Fibroblast of the conjunctiva (primary cell): Measurements from ENCODE around the gene PARP8.
"Not testable (repeated sequence)": the region's sequence is repeated elsewhere in the genome, so short reads cannot be mapped to it uniquely, and the experiment has no call there.

Experiments used
- DNase-seq: peaks from one replicate; pipeline ENCODE4 v3.0.0-alpha.2; 2010; ENCODE audit warnings: low read depth

The PARP8 gene

DNA sequence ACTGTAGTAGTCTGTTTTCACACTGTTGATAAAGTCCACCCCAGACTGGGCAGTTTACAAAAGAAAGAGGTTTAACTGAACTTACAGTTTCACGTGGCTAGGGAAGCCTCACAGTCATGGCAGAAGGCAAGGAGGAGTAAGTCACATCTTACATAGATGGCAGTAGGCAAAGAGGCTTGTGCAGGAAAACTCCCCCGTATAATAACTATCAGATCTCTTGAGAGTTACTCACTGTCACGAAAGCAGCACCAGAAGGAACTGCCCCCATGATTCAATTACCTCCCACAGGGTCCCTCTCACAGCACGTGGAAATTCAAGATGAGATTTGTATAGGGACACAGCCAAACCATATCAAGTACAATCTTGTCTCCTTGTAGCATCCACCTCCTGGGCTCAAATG is 21.1 kb downstream of the PARP8 start:
- DNase-seq = no peak

DNA sequence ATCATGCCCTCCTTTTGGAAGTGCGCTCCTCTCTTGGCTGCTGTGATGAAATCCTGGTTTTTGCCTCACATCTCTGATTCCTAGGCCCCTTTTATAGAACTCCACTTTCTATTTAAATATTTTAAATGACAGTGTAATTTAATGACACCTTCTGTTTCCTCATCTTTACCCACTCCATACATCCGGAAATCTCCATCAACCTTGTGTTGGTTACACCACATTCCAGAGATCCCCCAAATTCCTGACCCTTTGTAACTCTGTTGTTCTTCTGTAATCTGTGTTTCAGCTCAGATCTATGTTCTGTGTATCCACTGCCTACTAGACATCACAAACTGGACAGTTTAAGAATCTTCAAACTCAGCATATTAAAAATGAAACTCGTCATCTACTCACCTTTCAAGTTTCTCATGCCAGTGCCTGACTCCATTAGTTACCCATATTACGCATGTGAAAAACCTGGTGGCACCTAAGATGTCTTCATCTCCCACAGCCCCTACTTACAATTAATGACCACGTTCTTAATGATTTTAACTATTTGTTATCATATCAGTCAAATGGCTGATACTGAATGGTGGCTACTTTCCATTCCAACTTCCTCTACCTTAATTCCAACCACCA is 25.1 kb downstream of the PARP8 start:
- no peak for DNase-seq

DNA sequence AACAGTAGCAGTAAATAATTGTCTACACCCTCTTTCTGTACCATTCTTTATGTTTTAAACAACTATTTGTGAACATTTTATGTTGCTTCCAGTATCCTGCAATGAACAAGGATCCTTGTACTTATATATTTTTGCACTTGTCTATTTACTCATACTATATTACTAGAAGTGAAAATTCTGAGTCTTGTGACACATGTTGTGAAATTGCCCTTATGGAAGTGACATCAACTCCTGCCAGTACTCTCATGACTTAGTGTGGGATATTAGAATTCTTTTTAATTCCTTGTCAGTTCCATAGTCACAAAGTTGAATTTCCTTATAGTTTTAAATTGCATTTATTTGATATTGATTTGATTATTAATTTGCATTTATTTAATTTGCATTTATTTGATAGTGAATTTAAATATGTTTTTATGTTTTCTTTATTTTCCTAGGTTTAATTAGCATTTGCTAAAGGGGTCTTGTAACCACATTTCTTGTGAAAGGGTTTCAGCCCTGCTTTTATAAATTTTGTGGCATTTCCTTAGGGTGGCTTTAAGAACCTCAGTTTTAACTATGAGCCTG is 27.7 kb downstream of the PARP8 start:
- no peak for DNase-seq

DNA sequence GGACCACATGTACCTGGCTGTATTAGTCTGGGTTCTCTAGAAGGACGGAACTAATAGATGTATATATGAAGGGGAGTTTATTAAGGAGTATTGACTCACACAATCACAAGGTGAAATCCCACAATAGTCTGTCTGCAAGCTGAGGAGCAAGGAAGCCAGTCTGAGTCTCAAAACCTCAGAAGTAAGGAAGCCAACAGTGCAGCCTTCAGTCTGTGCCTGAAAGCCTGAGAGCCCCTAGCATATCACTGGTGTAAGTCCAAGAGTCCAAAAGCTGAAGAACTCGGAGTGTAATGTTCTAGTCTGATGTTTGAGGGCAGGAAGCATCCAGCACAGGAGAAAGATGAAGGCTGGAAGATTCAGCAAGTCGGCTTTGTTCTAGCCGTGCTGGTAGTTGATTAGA is 28.2 kb downstream of the PARP8 start:
- DNase-seq = not testable (repeated sequence)

DNA sequence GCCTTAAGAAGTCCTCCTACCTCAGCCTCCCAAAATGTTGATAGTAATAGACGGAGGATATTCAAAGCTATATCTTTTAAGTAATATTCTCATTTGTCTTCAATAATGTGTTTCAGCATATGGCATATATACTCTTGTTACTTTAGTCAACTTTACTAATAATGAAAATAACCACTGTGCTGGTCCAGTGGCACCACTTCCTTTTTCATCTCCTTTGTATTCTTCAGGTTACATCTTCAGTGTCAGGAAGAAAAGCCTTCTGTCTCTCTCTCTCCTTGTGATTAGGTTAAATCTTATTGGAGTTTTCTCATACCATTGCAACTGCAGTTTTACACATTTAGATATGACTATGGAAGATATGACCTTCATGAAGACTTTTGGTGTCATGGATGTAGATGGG is 31.3 kb downstream of the PARP8 start:
- DNase-seq = no peak

DNA sequence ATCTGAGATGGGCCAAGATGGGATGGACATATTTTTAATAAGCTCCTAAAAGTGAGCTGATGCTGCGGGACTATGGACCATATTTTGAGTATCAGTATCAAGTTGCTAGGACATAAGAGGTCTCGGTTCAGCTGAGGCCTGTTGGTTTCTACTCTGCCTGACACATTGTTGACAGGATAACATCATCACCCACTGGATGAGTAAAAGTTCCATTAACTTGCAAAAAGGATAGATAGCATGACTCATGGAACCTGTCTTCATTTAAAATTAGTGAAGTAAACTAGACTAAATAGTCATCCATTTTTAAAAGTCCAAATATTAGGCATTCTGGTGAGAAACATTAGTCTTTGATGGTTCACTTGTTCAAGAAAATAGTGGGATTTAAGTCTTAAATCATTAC is 33.3 kb downstream of the PARP8 start:
- no peak for DNase-seq

DNA sequence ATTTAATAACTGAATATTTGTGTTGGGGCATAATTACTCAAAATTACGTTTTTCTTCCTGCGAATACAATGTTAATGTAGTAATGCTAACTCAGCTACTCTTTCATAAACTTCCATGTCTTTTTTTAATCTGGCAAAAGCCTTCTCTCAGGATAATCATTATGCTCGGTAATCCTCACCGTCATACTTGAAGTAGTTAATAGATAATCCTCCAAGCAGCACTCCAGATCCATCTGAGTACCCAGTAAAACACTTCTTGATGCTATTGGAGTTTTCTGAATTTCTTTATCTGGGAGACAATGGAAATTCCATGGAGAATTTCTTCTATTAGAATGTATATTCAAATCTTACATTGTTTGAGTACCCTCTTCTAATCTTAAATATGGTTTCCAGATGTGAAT is 34.3 kb downstream of the PARP8 start:
- DNase-seq = no peak

DNA sequence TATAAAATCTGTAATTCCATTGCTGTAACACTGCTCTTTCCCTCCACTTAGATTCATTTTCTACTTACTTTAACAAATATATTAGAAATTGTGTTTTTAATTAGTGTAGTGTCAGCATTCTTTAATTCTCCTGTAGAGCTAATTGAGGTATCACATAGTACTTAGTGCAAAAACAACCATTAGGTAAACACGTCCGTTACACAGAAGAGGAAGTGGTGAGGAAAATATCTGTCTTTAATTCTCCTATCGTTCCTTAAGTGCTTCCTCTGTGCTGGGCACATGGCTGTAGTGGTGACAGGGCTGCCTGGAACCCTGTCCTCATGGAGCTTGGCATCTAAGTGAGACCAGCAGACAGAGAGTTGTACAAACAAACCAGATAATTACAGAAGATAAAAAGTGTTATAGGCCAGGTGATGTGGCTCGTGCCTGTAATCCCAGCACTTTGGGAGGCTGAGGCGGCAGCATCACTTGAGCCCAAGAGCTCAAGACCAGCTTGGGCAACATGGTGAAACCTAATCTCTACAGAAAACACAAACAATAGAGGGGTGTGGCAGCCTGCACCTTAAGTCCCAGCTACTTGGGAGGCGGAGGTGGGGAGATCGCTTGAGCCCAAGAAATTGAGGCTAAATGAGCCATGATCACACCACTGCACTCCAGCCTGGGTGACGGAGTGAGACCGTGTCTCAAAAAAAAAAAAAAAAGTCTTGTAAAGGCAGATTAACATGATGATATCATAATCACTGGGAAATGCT is 36.4 kb downstream of the PARP8 start:
- DNase-seq = no peak

DNA sequence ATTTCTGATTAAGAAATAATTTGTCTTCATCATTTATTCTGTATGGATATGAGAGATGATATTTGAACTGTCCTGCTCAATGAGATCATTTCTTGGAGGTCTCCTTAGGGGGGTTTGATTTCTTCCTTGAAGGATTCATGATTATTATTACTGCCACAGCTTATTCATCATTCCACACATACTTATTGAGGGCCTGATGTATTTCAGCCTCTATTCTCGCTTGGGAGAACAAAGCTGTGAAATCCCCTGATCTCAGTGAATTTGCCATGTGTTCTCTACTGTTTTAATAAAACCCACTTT is 36.9 kb downstream of the PARP8 start:
- no peak for DNase-seq

DNA sequence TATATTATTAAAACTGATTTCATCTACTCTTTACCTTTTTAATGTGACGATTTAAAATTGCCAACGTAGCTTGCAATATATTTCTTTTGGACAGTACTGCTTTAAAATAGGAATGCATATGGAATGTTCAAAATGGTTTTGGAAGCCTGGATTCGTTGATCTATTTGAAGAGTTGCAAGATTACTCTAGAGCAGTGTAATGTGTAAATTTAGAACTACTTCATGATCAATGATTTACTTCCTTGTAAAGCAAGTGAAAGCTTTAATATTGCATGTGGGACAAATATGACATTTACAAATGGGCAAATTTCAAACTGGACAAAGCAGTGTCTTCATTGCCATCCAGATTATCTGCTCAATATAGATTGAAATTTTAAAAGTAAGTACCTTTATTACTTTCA is 38.3 kb downstream of the PARP8 start:
- no peak for DNase-seq

DNA sequence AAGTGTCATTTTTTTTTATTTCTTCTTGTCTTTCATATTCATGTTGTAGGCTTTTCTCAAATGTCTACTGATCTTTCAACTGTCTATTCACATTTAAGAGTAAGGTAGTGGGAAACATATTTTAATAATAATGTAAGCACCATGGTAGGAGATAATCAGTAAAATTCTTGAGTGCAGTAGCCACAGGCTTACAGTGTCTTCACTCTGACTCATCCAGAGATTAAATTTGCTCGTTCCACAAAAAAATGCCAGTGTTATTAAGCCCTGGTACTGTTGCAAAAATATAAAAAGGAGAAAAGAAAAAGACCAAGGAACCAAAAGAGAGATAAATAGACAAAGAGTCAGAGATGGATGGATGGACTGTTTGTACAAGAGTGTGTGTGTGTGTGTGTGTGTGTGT is 43.0 kb downstream of the PARP8 start:
- no peak for DNase-seq

DNA sequence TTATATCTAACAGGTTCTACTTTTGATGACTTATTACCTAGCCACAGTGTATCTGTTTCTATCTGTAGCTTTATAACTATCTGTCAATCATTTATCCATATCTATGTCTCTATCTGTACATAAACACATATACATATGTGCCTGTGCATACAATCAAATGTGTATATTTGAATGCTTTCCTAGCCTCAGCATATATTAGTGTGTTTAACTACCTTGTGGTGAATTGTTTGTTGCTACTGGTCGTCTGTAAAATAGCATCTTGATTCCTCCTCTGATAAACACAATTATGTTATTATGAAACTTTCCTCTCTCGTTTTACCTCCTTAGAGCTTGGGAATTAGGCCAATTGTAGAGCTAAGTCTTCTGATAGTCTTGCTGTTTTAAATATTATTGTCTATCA is 44.4 kb downstream of the PARP8 start:
- no peak for DNase-seq

DNA sequence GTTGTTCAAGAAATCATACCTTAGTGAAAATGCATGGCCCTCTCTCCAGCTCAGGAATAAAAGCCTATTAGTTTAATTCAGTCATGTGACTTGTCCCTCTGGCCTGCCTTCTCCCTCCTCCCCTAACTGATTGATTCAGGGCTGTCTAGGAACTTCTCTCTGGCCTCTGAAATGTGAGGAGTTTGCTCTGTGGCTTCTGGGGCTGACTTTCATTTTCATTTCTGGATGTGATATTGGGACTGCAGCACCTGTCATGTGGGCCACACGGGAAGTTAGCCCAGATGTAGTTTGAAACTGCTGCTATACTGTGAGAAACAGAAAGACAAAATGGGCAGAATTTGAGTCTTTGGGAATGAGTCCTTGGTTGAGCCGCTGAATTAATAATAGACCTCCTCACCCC is 44.8 kb downstream of the PARP8 start:
- DNase-seq = no peak

DNA sequence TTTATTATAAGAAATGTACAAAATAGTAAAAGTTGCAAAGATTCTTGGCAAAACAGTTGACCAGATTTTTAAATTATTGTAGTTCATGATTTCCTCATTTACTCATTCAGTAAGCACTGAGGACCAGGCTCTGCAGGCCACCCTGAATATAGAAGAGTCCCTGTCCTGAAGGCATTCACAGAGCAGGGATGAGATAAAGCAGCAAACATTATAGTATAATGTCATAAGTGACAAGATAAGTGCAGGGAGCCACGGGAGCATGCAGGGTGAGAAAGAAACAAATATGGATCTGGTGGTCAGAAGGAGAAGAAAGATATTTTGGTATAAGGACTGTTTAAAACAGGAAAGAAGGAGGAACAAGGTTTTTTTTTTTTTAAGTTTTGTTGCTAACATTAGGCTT is 46.0 kb downstream of the PARP8 start:
- DNase-seq = no peak

DNA sequence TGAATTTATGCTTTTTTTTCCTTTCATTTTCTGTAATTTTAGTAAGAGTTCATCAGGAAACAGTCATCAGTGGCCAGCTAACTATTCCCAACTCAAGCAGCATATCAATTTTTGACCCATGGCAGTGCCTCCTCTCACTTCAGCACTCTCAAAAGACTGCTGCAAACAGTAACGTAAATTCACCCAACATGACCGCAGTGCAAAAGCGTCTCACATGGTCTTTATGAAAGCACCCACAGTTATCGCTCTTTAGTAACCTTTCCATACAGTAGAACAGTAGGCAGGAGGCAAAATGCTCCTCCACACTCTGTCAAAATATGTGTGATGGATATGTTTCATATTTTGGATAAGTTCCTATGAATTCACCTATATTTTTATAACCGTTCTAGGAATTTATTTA is 48.6 kb downstream of the PARP8 start:
- DNase-seq = no peak

DNA sequence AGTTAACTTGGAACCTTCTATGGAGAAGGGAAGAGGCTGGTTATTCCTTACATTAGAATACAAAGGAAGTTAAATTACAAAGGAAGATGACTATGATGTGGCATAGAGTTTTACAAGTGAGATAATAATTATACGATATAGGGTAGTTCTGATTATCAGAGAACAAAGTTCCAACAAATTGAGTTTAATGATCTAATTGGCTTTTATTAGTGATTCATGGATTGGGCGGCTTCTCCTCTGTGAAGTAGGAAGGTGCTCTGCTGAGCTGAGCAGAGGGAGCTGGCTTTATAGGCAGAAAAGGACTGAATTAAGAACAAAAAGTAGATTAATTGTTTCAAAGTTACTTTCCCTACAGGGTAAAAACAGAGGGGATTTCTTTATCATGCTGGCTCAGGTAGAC is 49.7 kb downstream of the PARP8 start:
- no peak for DNase-seq

DNA sequence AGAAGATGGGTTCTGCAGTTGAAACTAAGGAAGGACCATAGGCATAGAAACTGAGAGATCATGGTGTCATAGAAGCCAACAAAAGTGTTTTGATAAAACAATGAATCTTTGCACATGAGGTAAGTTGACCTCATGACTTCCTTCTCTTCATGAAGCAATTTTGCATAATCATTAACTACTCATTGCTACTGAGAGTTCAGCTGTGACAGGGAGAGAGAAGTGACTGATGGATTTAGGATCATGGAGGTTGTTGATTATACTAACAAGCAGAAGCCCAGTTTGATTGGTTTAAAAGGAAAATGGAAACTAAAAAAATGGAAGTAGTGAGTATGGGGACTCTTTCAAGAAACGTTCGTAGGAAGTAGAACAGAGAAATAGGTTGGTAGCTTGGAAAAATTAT is 51.2 kb downstream of the PARP8 start:
- no peak for DNase-seq

DNA sequence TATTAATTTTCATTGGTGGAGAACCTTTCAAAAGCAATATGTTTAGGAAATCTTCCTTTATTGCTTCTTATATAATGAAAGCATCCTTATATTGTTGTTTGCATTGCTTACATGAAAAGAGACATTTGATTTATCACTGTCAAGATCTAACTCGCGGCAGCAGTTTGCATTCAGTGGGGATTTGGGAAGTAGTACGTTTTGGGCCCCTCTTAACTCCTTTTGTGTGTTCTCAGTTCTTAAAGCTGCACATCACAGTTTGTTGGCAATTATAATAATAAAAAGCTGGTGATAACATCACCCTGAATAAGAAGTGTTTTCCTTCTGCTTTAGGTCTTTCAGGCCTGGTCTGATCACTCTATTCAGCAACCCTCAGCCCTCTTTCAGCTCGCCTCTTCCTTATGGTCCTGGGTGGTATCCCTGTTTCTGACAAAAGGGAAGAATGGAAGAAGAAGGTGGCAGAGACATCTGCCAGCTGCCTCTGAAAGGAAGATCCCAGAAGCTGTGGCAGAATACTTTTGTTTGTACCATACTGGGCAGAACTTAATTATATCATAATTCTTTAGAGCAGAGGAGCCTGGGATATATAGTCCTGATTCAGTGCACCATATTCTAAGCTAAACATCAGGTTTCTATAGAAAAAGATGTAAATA is 53.7 kb downstream of the PARP8 start:
- DNase-seq = no peak

DNA sequence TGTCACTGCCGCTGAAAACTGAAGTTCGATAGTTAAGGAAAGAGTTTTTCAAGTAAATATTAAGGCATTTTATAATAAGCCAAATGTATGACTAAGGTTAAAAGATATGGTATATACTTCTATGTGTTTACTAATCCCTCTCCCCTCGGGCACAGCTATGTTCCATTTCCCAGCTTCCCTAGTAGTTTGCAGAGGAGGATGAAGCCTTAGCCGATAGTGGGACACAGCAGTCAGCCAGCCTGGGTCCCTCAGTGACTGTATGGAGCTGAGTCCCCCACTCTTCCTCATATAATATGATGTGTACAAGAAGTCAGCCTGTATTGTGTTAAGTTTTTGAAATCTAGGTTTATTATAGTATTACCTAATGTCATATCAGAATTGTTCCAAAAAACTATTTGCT is 55.8 kb downstream of the PARP8 start:
- no peak for DNase-seq

DNA sequence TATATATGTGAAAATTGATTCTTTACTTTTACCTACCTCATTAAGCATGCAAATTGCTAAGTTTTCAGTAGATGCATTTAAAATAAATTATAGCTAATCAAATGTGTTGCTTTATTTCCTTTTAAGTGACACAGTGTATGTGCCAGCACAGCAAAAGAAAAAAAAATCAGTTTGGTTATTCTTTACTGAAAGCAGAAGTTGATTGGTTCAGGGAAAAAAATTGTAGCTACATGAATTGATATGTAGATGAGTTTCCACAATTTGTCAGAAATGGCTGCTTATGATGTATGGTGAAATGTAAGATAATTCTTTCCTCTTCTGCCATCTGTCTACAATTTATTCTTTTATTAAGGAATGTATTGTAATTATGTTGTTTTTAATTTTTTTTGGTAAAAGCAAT is 57.8 kb downstream of the PARP8 start:
- DNase-seq = no peak

DNA sequence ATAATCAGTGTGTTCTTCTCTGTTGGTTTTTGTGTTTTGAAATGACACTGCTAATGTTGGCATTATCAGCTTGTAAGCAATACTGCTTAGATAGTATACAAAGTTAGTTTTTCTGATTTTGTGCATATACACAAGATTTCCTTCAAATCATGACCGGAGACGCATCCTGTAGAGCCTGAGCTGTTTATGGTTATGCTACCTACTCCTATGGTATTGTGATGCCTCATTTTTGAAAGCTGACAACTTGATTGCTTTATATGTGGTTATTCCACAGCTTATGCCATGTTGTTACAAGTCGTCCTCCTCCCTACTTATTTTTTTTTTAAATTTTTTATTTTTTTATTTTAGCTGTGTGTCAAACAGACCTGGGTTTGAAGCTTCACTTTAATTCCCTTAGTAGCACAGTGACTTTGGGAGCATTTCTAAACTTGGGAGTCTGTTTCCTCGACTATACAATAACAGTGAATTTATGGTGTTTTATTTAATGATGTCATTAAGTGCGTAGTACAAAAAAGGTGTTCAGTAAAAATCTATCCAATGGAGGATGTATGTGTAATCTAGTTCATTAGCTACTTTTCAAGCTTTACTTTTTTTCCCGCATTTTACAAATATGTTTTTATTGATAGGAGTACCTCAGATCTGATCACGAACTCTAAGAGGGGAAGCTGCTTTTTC is 59.5 kb downstream of the PARP8 start:
- DNase-seq = no peak

DNA sequence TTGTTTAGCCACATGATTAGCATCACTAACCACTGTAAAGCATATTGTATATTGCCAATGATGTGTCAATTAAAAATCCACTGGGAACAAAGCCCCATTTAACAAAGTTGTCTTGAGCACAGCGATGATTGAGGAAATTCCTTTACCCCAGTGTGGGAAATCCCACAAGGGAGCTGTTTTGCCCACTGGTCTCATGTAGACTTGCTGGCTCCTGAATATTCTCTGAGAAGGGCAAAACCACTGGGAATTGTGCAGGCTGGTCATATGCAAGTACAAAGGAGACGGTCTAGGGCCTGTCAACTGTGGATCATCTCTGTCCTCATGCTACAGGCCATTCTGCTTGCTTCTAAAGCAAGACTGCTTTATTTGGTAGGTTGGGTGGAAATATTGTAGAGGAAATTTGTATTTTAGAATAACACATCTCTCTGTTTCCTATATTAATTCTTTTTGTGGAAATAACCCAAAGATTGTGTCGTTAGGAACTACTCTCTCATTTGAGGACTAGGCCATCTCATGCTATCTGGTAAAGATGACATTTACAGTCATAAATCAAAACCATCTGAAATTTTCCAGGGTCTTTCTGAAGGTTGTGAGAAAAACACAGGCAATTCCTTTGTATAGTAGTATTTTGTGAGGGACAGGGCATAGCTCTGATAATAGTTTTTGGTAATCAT is 60.2 kb downstream of the PARP8 start:
- no peak for DNase-seq

DNA sequence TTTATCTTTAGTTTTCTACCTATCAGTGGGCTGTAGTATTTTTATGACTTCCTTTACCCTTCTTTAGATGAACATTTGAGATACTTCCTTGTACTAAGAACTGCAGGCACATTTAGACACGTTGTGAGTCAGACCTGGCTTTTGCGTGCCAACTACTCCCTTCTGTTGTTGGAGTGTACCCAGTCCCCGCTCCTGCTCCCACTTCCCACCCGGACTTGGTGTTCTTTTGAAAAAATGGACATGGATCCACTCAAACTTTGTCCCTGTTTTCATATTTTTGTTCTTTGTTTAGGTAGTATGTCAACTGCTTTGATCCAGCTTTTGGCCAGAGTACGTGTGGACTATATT is 60.7 kb downstream of the PARP8 start:
- DNase-seq = no peak
